HCT116 (cell line): ENCODE measurements around the gene ARAP1. TPM values are rescaled to one million over a fixed set of nuclear protein-coding genes. Genes with fewer than 3 reads are reported as not detected.

ENCODE experiments used
- ATAC-seq: fragments of 200-7000 bp; cut with Tn5 transposase; 2 replicates; pipeline ENCODE4 v1.9.1; 2020; ENCODE audit warnings: mild to moderate bottlenecking, moderate library complexity
- BruUV-seq: library from RNA; stranded (reverse); fragments of 400-500 nt; replicated peaks from 2 replicates; lab custom pipeline; 2021; lab: Mats Ljungman, UMichigan
- CTCF ChIA-PET: fragments of 300-600 bp; sonication (Branson Sonifier 250); formaldehyde crosslinking; loops from one replicate; lab custom pipeline; 2021; ENCODE audit warnings: antibody characterized with exemption; lab: Charles Lee
- POLR2A ChIA-PET: fragments of 300-600, 350-600 bp; sonication (Branson Sonifier 250); formaldehyde crosslinking; loops from one replicate; lab custom pipeline; 2021; ENCODE audit warnings: antibody characterized with exemption; lab: Charles Lee
- RAD21 ChIA-PET, 2 experiments: fragments of 300-600 bp; sonication (Branson Sonifier 250); formaldehyde crosslinking; loops; one replicate each; lab custom pipeline; 2023; ENCODE audit warnings: low total read pairs in 2 of 2; ENCODE audit not compliant: uncharacterized antibody in 2 of 2, unreplicated experiment in 2 of 2, low non-redundant PET in 1 of 2; lab: Charles Lee
- DNase-seq: peaks from one replicate; pipeline ENCODE4 v3.0.0-alpha.2; 2010; ENCODE audit warnings: low read depth, low spot score
- H2AFZ ChIP-seq: fragments of 200-600 bp; shearing (Covaris generic), sonication (generic); 2 replicates; pipeline ENCODE4 v1.6.1; 2017; ENCODE audit warnings: low read depth, mixed run types, mixed read lengths, antibody characterized with exemption, low read length; ENCODE audit not compliant: poor library complexity, severe bottlenecking
- H3K27ac ChIP-seq: 2 replicates; pipeline ENCODE4 v1.5.1; 2012; ENCODE audit warnings: low read depth, low read length
- H3K27me3 ChIP-seq: fragments of 200-600 bp; sonication (generic); 2 replicates; pipeline ENCODE4 v1.6.1; 2016; ENCODE audit warnings: mixed run types, low read length, mixed read lengths; ENCODE audit not compliant: insufficient read depth
- H3K36me3 ChIP-seq, 2 experiments: fragments of 200-500 bp in 1 of 2; fragments of 200-600 bp in 1 of 2; sonication (Bioruptor generic) in 1 of 2; sonication (generic) in 1 of 2; 2 replicates each; pipeline versions ENCODE4 v1.5.1 to v1.6.1; 2014 to 2016; ENCODE audit warnings: low read length in 2 of 2, inconsistent platforms in 1 of 2, mixed read lengths in 1 of 2, mixed run types in 1 of 2; ENCODE audit not compliant: insufficient read depth in 2 of 2, control insufficient read depth in 1 of 2
- H3K4me1 ChIP-seq, 2 experiments: fragments of 200-600 bp in 1 of 2; sonication (generic) in 1 of 2; 2 replicates each; pipeline versions ENCODE4 v1.5.1 to v1.6.1; 2012 to 2017; ENCODE audit warnings: low read length in 2 of 2, inconsistent platforms in 1 of 2, mild to moderate bottlenecking in 1 of 2, mixed read lengths in 1 of 2, mixed run types in 1 of 2, moderate library complexity in 1 of 2; ENCODE audit not compliant: insufficient read depth in 2 of 2, control insufficient read depth in 1 of 2
- H3K4me2 ChIP-seq: fragments of 200-600 bp; sonication (generic); 2 replicates; pipeline ENCODE4 v1.6.1; 2017; ENCODE audit warnings: mixed run types, low read length, mixed read lengths
- H3K4me3 ChIP-seq, 2 experiments: fragments of 200-600 bp in 1 of 2; sonication (generic) in 1 of 2; replicated peaks in 1 of 2; 2 replicates each; pipeline ENCODE4 v1.5.1; 2011 to 2016; ENCODE audit warnings: low read length in 2 of 2, control low read depth in 1 of 2, low read depth in 1 of 2, mild to moderate bottlenecking in 1 of 2, mixed read lengths in 1 of 2, mixed run types in 1 of 2
- H3K79me2 ChIP-seq: fragments of 200-600 bp; sonication (generic); 2 replicates; pipeline ENCODE4 v1.6.1; 2017; ENCODE audit warnings: mild to moderate bottlenecking, mixed run types, low read length, moderate library complexity, mixed read lengths; ENCODE audit not compliant: insufficient read depth
- H3K9ac ChIP-seq: fragments of 200-600 bp; sonication (generic); 2 replicates; pipeline ENCODE4 v1.6.1; 2016; ENCODE audit warnings: low read length, mixed read lengths
- H3K9me2 ChIP-seq: fragments of 200-600 bp; sonication (generic), shearing (Covaris generic); 2 replicates; pipeline ENCODE4 v1.6.1; 2017; ENCODE audit warnings: mixed run types, mild to moderate bottlenecking, moderate library complexity; ENCODE audit not compliant: insufficient read depth
- H3K9me3 ChIP-seq, 2 experiments: fragments of 200-500 bp in 1 of 2; fragments of 200-600 bp in 1 of 2; sonication (Bioruptor generic) in 1 of 2; sonication (generic) in 1 of 2; 2 replicates each; pipeline ENCODE4 v1.6.1; 2014 to 2017; ENCODE audit warnings: low read length in 2 of 2, mixed read lengths in 2 of 2, inconsistent platforms in 1 of 2, low read depth in 1 of 2, mild to moderate bottlenecking in 1 of 2, mixed run types in 1 of 2, moderate library complexity in 1 of 2; ENCODE audit not compliant: control insufficient read depth in 1 of 2, insufficient read depth in 1 of 2
- H4K20me1 ChIP-seq: fragments of 200-600 bp; sonication (generic), shearing (Covaris generic); 2 replicates; pipeline ENCODE4 v1.6.1; 2017; ENCODE audit warnings: mixed run types, mild to moderate bottlenecking, moderate library complexity; ENCODE audit not compliant: insufficient read depth
- EGR1 ChIP-seq: IDR thresholded peaks from 2 replicates; pipeline ENCODE4 v1.6.1; 2012; ENCODE audit warnings: low read depth
- ELF1 ChIP-seq: IDR thresholded peaks from 2 replicates; pipeline ENCODE4 v1.6.1; 2012; ENCODE audit warnings: low read depth, borderline replicate concordance
- FOSL1 ChIP-seq: IDR thresholded peaks from 2 replicates; pipeline ENCODE4 v1.6.1; 2012; ENCODE audit warnings: low read depth
- JUND ChIP-seq: IDR thresholded peaks from 2 replicates; pipeline ENCODE4 v1.6.1; 2012
- SP1 ChIP-seq: IDR thresholded peaks from 2 replicates; pipeline ENCODE4 v1.6.1; 2012; ENCODE audit warnings: low read depth
- TCF7L2 ChIP-seq: IDR thresholded peaks from 2 replicates; pipeline ENCODE4 v1.7.0; 2011; ENCODE audit warnings: borderline replicate concordance, inconsistent platforms; ENCODE audit not compliant: insufficient read depth, insufficient read length; ENCODE audit errors: extremely low read depth
- YY1 ChIP-seq: IDR thresholded peaks from 2 replicates; pipeline ENCODE4 v1.6.1; 2011; ENCODE audit warnings: low read length, low read depth, moderate library complexity, mild to moderate bottlenecking; ENCODE audit not compliant: insufficient replicate concordance; ENCODE audit errors: extremely low read depth
- ZFX ChIP-seq: fragments of 450-650 bp; IDR thresholded peaks from 2 replicates; pipeline ENCODE4 v1.6.1; 2017
- intact Hi-C: fragments of 100-400 bp; cut with micrococcal nuclease; formaldehyde crosslinking; loops from 2 replicates; pipeline ENCODE4 v1.10.0; 2022
- total RNA-seq: library from RNA; stranded (reverse); gene quantifications from one replicate; pipeline ENCODE4 v1.2.1, GENCODE V29; 2021; ENCODE audit not compliant: unreplicated experiment
- TF ChIP-seq, protein P1 (sequence below): IDR thresholded peaks from 2 replicates; pipeline ENCODE4 v1.6.1; 2012
- TF ChIP-seq, protein P2 (sequence below): IDR thresholded peaks from 2 replicates; pipeline ENCODE4 v1.6.1; 2012

Gene ARAP1
- total RNA-seq, 1 experiment from 2014 or later: 57.4 TPM

- Histone ChIP-seq H3K4me1 (peaks cover 12 to 45% of the 10 kb centered on the region in 2 experiments), H2AFZ (no peak overlapping the region), H3K4me2 (no peak overlapping the region), H3K27ac (no peak overlapping the region), H3K9me3 (no peaks in the 10 kb centered on the region), H3K4me3 (no peak overlapping the region), H3K36me3 (no peaks in the 10 kb centered on the region), H3K9ac (no peak overlapping the region), H3K27me3 (no peaks in the 10 kb centered on the region), H4K20me1 (no peaks in the 10 kb centered on the region), H3K9me2 (no peaks in the 10 kb centered on the region), H3K79me2 (no peaks in the 10 kb centered on the region)
- TF ChIP-seq, protein P1, sequence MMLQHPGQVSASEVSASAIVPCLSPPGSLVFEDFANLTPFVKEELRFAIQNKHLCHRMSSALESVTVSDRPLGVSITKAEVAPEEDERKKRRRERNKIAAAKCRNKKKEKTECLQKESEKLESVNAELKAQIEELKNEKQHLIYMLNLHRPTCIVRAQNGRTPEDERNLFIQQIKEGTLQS: no peak
- peak; percentile 22 for TF ChIP-seq TCF7L2
- ChIA-PET CTCF (no interaction called here), POLR2A (no interaction called here), RAD21 (no interaction called here)
- no peak for DNase-seq
- intact Hi-C loops: no loop called here
- ATAC-seq: no peak
- no TSS peak for BruUV-seq
Observed at GRCh38 chr11:72777755-72778278, 25.6 kb upstream of the ARAP1 start.

- Histone ChIP-seq H3K36me3 (no peaks in the 10 kb centered on the region), H3K27ac (no peak overlapping the region), H3K4me1 (peaks cover 8 to 38% of the 10 kb centered on the region in 2 experiments), H3K9ac (no peak overlapping the region), H3K27me3 (no peaks in the 10 kb centered on the region), H2AFZ (no peak overlapping the region), H3K9me3 (no peaks in the 10 kb centered on the region), H3K9me2 (no peaks in the 10 kb centered on the region), H3K4me3 (no peak overlapping the region), H3K79me2 (no peaks in the 10 kb centered on the region)
- DNase-seq: no peak
- BruUV-seq: no TSS peak
- ATAC-seq: no peak
- POLR2A ChIA-PET: no interaction called here
- TF ChIP-seq ELF1: no peak
- no peak for TF ChIP-seq EGR1
- no peak for TF ChIP-seq ZFX
- TF ChIP-seq, protein P1: no peak
- no peak for TF ChIP-seq JUND
- TF ChIP-seq, protein P2, sequence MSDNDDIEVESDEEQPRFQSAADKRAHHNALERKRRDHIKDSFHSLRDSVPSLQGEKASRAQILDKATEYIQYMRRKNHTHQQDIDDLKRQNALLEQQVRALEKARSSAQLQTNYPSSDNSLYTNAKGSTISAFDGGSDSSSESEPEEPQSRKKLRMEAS: no peak
- no peak for TF ChIP-seq SP1
- TF ChIP-seq YY1: no peak
- no peak for TF ChIP-seq FOSL1
- TF ChIP-seq, all 23 proteins: peak for 0
- CTCF ChIA-PET: no interaction called here
- no peaks in the 10 kb centered on the region for H4K20me1 ChIP-seq
- intact Hi-C loops: no loop called here
- H3K4me2 ChIP-seq: no peak overlapping the region
- RAD21 ChIA-PET: no interaction called here
Observed at GRCh38 chr11:72776844-72777754, 24.9 kb upstream of the ARAP1 start.
